Measurements from ENCODE around the gene HOXD10. TPM values are rescaled to one million over a fixed set of nuclear protein-coding genes. Genes with fewer than 3 reads are reported as not detected.

The HOXD10 gene
- total and polyA plus RNA-seq, 2 donors (not counting 1 experiment from before 2014, with no cell fraction given) = not detected

DNA sequence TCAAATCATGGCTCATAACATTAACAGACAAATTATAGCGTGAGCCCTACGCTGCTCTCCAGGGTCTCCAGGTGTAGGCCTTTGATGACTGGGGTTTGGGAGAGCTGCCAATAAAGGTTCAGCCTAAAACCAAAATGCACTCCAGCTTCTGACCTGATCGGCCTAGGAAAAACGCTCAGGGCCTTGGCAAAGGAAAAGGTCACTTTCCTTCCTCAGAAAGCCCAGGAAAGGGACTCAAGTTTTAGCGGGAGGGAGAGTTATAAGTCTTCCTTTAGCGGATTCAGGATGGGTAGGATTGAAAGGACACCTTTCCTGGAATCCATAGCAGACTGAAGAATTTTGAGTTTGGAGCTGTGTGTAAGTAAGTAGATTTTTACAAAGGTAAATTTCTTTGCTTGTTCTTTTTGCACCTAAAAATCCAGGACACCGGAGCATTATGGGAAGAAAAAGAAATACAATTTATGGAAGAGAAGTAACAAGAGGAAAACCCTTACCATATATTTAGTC lies 41.6 kb upstream of the HOXD10 start:
- Histone ChIP-seq H3K9me3 (ENCODE audit: control insufficient read depth, insufficient read depth, low read depth, low read length) (no peaks in the 10 kb centered on the region), H2AFZ (ENCODE audit: low read length) (no peak overlapping the region), H4K20me1 (ENCODE audit: control insufficient read depth, extremely low read depth, insufficient read depth, low read length) (no peaks in the 10 kb centered on the region), H3K4me3 (replicated peaks in 1 of 4; ENCODE audit: control extremely low read depth in 1 of 4, insufficient read depth in 1 of 4, low read depth in 3 of 4, low read length in 4 of 4) (no peak overlapping the region), H3K9ac (ENCODE audit: insufficient read depth, low read length) (no peak overlapping the region), H3K27me3 (ENCODE audit: control insufficient read depth, insufficient read depth, low read length) (peaks cover 65% of the 10 kb centered on the region), H3K4me2 (ENCODE audit: extremely low read depth, insufficient read depth, low read length) (no peak overlapping the region), H3K79me2 (ENCODE audit: control insufficient read depth, insufficient read depth, low read length) (no peaks in the 10 kb centered on the region), H3K36me3 (ENCODE audit: control insufficient read depth, insufficient read depth, low read length) (no peaks in the 10 kb centered on the region), H3K27ac (ENCODE audit: insufficient read depth, low read length) (no peak overlapping the region), H3K4me1 (ENCODE audit: control insufficient read depth, extremely low read depth, insufficient read depth, low read length) (no peaks in the 10 kb centered on the region)
- DNase-seq (ENCODE audit: low read depth in 2 of 2) = no peak
- no peak for TF ChIP-seq EZH2 (IDR thresholded peaks at IDR 0.05; ENCODE audit: low read length, missing control alignments)
- TF ChIP-seq, protein P1, sequence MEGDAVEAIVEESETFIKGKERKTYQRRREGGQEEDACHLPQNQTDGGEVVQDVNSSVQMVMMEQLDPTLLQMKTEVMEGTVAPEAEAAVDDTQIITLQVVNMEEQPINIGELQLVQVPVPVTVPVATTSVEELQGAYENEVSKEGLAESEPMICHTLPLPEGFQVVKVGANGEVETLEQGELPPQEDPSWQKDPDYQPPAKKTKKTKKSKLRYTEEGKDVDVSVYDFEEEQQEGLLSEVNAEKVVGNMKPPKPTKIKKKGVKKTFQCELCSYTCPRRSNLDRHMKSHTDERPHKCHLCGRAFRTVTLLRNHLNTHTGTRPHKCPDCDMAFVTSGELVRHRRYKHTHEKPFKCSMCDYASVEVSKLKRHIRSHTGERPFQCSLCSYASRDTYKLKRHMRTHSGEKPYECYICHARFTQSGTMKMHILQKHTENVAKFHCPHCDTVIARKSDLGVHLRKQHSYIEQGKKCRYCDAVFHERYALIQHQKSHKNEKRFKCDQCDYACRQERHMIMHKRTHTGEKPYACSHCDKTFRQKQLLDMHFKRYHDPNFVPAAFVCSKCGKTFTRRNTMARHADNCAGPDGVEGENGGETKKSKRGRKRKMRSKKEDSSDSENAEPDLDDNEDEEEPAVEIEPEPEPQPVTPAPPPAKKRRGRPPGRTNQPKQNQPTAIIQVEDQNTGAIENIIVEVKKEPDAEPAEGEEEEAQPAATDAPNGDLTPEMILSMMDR (conservative IDR thresholded peaks at IDR 0.05 in 1 of 2, IDR thresholded peaks at IDR 0.05 in 1 of 2; ENCODE audit: low read depth in 1 of 2, low read length in 2 of 2) = no peak

DNA sequence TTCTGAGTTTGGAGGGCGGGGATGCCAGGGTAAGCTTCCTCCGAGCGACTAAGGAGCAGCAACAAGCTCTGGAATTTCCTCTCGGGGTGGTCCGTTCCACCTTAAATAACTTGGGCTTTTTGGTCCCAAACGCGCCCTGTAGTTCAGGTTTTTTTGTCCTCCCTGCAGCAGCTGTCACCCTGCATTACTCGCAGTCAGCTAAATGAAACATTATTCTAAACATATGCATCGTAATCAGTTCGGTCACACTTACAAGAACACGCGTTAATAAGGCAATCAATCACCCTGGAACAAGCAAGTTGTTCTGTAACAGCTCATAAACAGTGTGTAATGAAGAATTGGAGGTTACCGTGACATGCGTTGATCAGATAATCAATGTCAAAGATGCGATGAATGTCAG lies 41.1 kb upstream of the HOXD10 start:
- Histone ChIP-seq H3K27ac (ENCODE audit: insufficient read depth, low read length) (no peak overlapping the region), H2AFZ (ENCODE audit: low read length) (no peak overlapping the region), H4K20me1 (ENCODE audit: control insufficient read depth, extremely low read depth, insufficient read depth, low read length) (no peaks in the 10 kb centered on the region), H3K79me2 (ENCODE audit: control insufficient read depth, insufficient read depth, low read length) (no peaks in the 10 kb centered on the region), H3K9me3 (ENCODE audit: control insufficient read depth, insufficient read depth, low read depth, low read length) (no peaks in the 10 kb centered on the region), H3K4me2 (ENCODE audit: extremely low read depth, insufficient read depth, low read length) (no peak overlapping the region), H3K4me3 (replicated peaks in 1 of 4; ENCODE audit: control extremely low read depth in 1 of 4, insufficient read depth in 1 of 4, low read depth in 3 of 4, low read length in 4 of 4) (no peak overlapping the region), H3K27me3 (ENCODE audit: control insufficient read depth, insufficient read depth, low read length) (peaks cover 67% of the 10 kb centered on the region), H3K36me3 (ENCODE audit: control insufficient read depth, insufficient read depth, low read length) (no peaks in the 10 kb centered on the region), H3K4me1 (ENCODE audit: control insufficient read depth, extremely low read depth, insufficient read depth, low read length) (no peaks in the 10 kb centered on the region), H3K9ac (ENCODE audit: insufficient read depth, low read length) (no peak overlapping the region)
- no peak for TF ChIP-seq EZH2 (IDR thresholded peaks at IDR 0.05; ENCODE audit: low read length, missing control alignments)
- TF ChIP-seq, protein P1 (conservative IDR thresholded peaks at IDR 0.05 in 1 of 2, IDR thresholded peaks at IDR 0.05 in 1 of 2; ENCODE audit: low read depth in 1 of 2, low read length in 2 of 2) = no peak
- no peak for DNase-seq (ENCODE audit: low read depth in 2 of 2)

DNA sequence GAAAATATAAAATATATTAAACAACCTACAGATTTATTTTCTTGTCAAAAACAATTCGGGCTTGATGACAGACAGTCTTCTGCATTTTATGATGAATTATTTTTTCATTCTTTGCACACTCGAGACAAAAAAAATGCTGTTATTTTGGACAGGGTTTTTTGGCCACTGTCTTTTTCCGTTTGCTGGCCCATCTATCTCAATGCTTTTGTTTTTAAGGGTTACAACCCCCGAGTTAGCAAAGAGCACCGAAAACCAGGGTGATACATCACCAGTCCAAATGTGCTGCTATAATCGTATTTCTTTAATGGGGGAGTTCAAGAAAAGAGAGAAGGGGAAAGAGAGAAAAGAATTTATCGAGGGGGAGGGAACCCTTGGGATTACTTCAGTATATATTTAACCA lies 40.5 kb upstream of the HOXD10 start:
- H3K27ac ChIP-seq (ENCODE audit: insufficient read depth, low read length) = no peak overlapping the region
- no peak overlapping the region for H3K4me2 ChIP-seq (ENCODE audit: extremely low read depth, insufficient read depth, low read length)
- TF ChIP-seq, protein P1 (conservative IDR thresholded peaks at IDR 0.05 in 1 of 2, IDR thresholded peaks at IDR 0.05 in 1 of 2; ENCODE audit: low read depth in 1 of 2, low read length in 2 of 2) = no peak
- TF ChIP-seq EZH2 (IDR thresholded peaks at IDR 0.05; ENCODE audit: low read length, missing control alignments) = no peak
- no peak overlapping the region for H2AFZ ChIP-seq (ENCODE audit: low read length)
- no peak for DNase-seq (ENCODE audit: low read depth in 2 of 2)
- no peak overlapping the region for H3K9ac ChIP-seq (ENCODE audit: insufficient read depth, low read length)
- H3K4me3 ChIP-seq (replicated peaks in 1 of 4; ENCODE audit: control extremely low read depth in 1 of 4, insufficient read depth in 1 of 4, low read depth in 3 of 4, low read length in 4 of 4) = no peak overlapping the region
- no peaks in the 10 kb centered on the region for H3K36me3 ChIP-seq (ENCODE audit: control insufficient read depth, insufficient read depth, low read length)
- H3K79me2 ChIP-seq (ENCODE audit: control insufficient read depth, insufficient read depth, low read length) = no peaks in the 10 kb centered on the region
- no peaks in the 10 kb centered on the region for H3K9me3 ChIP-seq (ENCODE audit: control insufficient read depth, insufficient read depth, low read depth, low read length)
- no peaks in the 10 kb centered on the region for H3K4me1 ChIP-seq (ENCODE audit: control insufficient read depth, extremely low read depth, insufficient read depth, low read length)
- H3K27me3 ChIP-seq (ENCODE audit: control insufficient read depth, insufficient read depth, low read length) = peaks cover 70% of the 10 kb centered on the region
- no peaks in the 10 kb centered on the region for H4K20me1 ChIP-seq (ENCODE audit: control insufficient read depth, extremely low read depth, insufficient read depth, low read length)

Data from fibroblast of lung (primary cell).